Measurements from ENCODE around the gene CEP135.
"Not testable (repeated sequence)": the region's sequence is repeated elsewhere in the genome, so short reads cannot be mapped to it uniquely, and the experiment has no call there.

Gene CEP135

GRCh38 chr4:56052966-56053365 lies 104.2 kb downstream of the CEP135 start:
- no peaks in the 10 kb centered on the region for H3K36me3 Mint-ChIP-seq
- no peaks in the 10 kb centered on the region for H3K9me3 Mint-ChIP-seq
- no peak overlapping the region for H3K4me3 Mint-ChIP-seq
- H3K27me3 Mint-ChIP-seq = peaks cover 7% of the 10 kb centered on the region
- DNase-seq (ENCODE audit: low spot score in 2 of 2) (no peak), ATAC-seq (ENCODE audit: low read depth) (no peak)
- peaks cover 6% of the 10 kb centered on the region for H3K4me1 Mint-ChIP-seq
- H3K27ac Mint-ChIP-seq = no peak overlapping the region

GRCh38 chr4:56055027-56055977 lies 106.6 kb downstream of the CEP135 start:
- ATAC-seq (ENCODE audit: low read depth) = no peak
- H3K36me3 Mint-ChIP-seq = peaks cover 1% of the 10 kb centered on the region
- DNase-seq (ENCODE audit: low spot score in 2 of 2) = no peak
- H3K9me3 Mint-ChIP-seq = no peaks in the 10 kb centered on the region
- H3K27me3 Mint-ChIP-seq = peaks cover 8% of the 10 kb centered on the region
- no peaks in the 10 kb centered on the region for H3K4me1 Mint-ChIP-seq
- H3K27ac Mint-ChIP-seq = no peak overlapping the region
- H3K4me3 Mint-ChIP-seq = no peak overlapping the region

- Mint-ChIP-seq H3K4me3 (no peak overlapping the region), H3K36me3 (peaks cover 1% of the 10 kb centered on the region), H3K27ac (no peak overlapping the region), H3K4me1 (no peaks in the 10 kb centered on the region), H3K9me3 (no peaks in the 10 kb centered on the region), H3K27me3 (peaks cover 9% of the 10 kb centered on the region)
- DNase-seq (ENCODE audit: low spot score in 2 of 2) = no peak
- no peak for ATAC-seq (ENCODE audit: low read depth)
These were observed 107.2 kb downstream of the CEP135 start for GRCh38 chr4:56055991-56056390.

GRCh38 chr4:56058555-56058954 lies 109.8 kb downstream of the CEP135 start:
- Mint-ChIP-seq H3K4me3 (no peak overlapping the region), H3K4me1 (no peaks in the 10 kb centered on the region)

GRCh38 chr4:56060036-56060435 lies 111.3 kb downstream of the CEP135 start:
- no peak overlapping the region for H3K4me3 Mint-ChIP-seq
- peaks cover 7% of the 10 kb centered on the region for H3K27me3 Mint-ChIP-seq

More at GRCh38 chr4:56058555-56058954, 109.8 kb downstream of the CEP135 start:
- H3K9me3 Mint-ChIP-seq = no peaks in the 10 kb centered on the region
- no peak overlapping the region for H3K27ac Mint-ChIP-seq
- no peak for DNase-seq (ENCODE audit: low spot score in 2 of 2)
- H3K36me3 Mint-ChIP-seq = peaks cover 3% of the 10 kb centered on the region
- ATAC-seq (ENCODE audit: low read depth) = no peak
- peaks cover 9% of the 10 kb centered on the region for H3K27me3 Mint-ChIP-seq

GRCh38 chr4:56062106-56062505 lies 113.4 kb downstream of the CEP135 start:
- ATAC-seq (ENCODE audit: low read depth) = no peak
- DNase-seq (ENCODE audit: low spot score in 2 of 2) = no peak
- H3K27me3 Mint-ChIP-seq = peaks cover 8% of the 10 kb centered on the region
- H3K27ac Mint-ChIP-seq = no peak overlapping the region
- H3K36me3 Mint-ChIP-seq = peaks cover 4% of the 10 kb centered on the region
- H3K9me3 Mint-ChIP-seq = no peaks in the 10 kb centered on the region
- no peak overlapping the region for H3K4me3 Mint-ChIP-seq
- no peaks in the 10 kb centered on the region for H3K4me1 Mint-ChIP-seq

More at GRCh38 chr4:56060036-56060435, 111.3 kb downstream of the CEP135 start:
- Mint-ChIP-seq H3K27ac (no peak overlapping the region), H3K36me3 (peaks cover 3% of the 10 kb centered on the region), H3K9me3 (no peaks in the 10 kb centered on the region), H3K4me1 (no peaks in the 10 kb centered on the region)
- DNase-seq (ENCODE audit: low spot score in 2 of 2) = no peak
- no peak for ATAC-seq (ENCODE audit: low read depth)

- peaks cover 5% of the 10 kb centered on the region for H3K27me3 Mint-ChIP-seq
- DNase-seq (ENCODE audit: low spot score in 2 of 2) = no peak
- H3K4me3 Mint-ChIP-seq = no peak overlapping the region
- H3K36me3 Mint-ChIP-seq = peaks cover 4% of the 10 kb centered on the region
- no peak for ATAC-seq (ENCODE audit: low read depth)
- no peak overlapping the region for H3K27ac Mint-ChIP-seq
- no peaks in the 10 kb centered on the region for H3K4me1 Mint-ChIP-seq
- no peaks in the 10 kb centered on the region for H3K9me3 Mint-ChIP-seq
These were observed 113.9 kb downstream of the CEP135 start for GRCh38 chr4:56062526-56063145.

GRCh38 chr4:56066493-56066892 lies 117.7 kb downstream of the CEP135 start:
- no peaks in the 10 kb centered on the region for H3K4me1 Mint-ChIP-seq
- peaks cover 2% of the 10 kb centered on the region for H3K36me3 Mint-ChIP-seq
- no peak for ATAC-seq (ENCODE audit: low read depth)
- H3K27me3 Mint-ChIP-seq = peaks cover 6% of the 10 kb centered on the region
- H3K9me3 Mint-ChIP-seq = no peaks in the 10 kb centered on the region
- H3K27ac Mint-ChIP-seq = no peak overlapping the region
- DNase-seq (ENCODE audit: low spot score in 2 of 2) = no peak
- H3K4me3 Mint-ChIP-seq = no peak overlapping the region

GRCh38 chr4:56067826-56068225 lies 119.1 kb downstream of the CEP135 start:
- Mint-ChIP-seq H3K4me1 (no peaks in the 10 kb centered on the region), H3K4me3 (no peak overlapping the region), H3K9me3 (no peaks in the 10 kb centered on the region), H3K27ac (no peak overlapping the region), H3K27me3 (peaks cover 6% of the 10 kb centered on the region), H3K36me3 (peaks cover 2% of the 10 kb centered on the region)
- ATAC-seq (ENCODE audit: low read depth) (no peak), DNase-seq (ENCODE audit: low spot score in 2 of 2) (no peak)

- ATAC-seq (ENCODE audit: low read depth); H3K27me3 Mint-ChIP-seq; DNase-seq (ENCODE audit: low spot score in 2 of 2); H3K36me3 Mint-ChIP-seq; H3K9me3 Mint-ChIP-seq; H3K27ac Mint-ChIP-seq; H3K4me3 Mint-ChIP-seq; H3K4me1 Mint-ChIP-seq: not testable (repeated sequence)
These were observed 124.0 kb downstream of the CEP135 start for GRCh38 chr4:56072730-56073129.

- Mint-ChIP-seq H3K9me3 (peaks cover 2% of the 10 kb centered on the region), H3K27ac (no peak overlapping the region)
These were observed 128.9 kb downstream of the CEP135 start for GRCh38 chr4:56077676-56078075.

GRCh38 chr4:56078866-56079265 lies 130.1 kb downstream of the CEP135 start:
- Mint-ChIP-seq H3K27me3 (peaks cover 2% of the 10 kb centered on the region), H3K9me3 (peaks cover 1% of the 10 kb centered on the region), H3K27ac (no peak overlapping the region), H3K4me3 (no peak overlapping the region), H3K36me3 (no peaks in the 10 kb centered on the region), H3K4me1 (no peaks in the 10 kb centered on the region)
- no peak for DNase-seq (ENCODE audit: low spot score in 2 of 2)
- no peak for ATAC-seq (ENCODE audit: low read depth)

More at GRCh38 chr4:56077676-56078075, 128.9 kb downstream of the CEP135 start:
- H3K4me3 Mint-ChIP-seq = no peak overlapping the region
- H3K36me3 Mint-ChIP-seq = no peaks in the 10 kb centered on the region
- no peaks in the 10 kb centered on the region for H3K4me1 Mint-ChIP-seq
- ATAC-seq (ENCODE audit: low read depth) = no peak
- no peak for DNase-seq (ENCODE audit: low spot score in 2 of 2)
- H3K27me3 Mint-ChIP-seq = peaks cover 2% of the 10 kb centered on the region

GRCh38 chr4:56080384-56080783 lies 131.6 kb downstream of the CEP135 start:
- no peak overlapping the region for H3K4me3 Mint-ChIP-seq
- H3K36me3 Mint-ChIP-seq = no peaks in the 10 kb centered on the region
- peaks cover 1% of the 10 kb centered on the region for H3K9me3 Mint-ChIP-seq
- H3K27me3 Mint-ChIP-seq = no peaks in the 10 kb centered on the region
- no peak overlapping the region for H3K27ac Mint-ChIP-seq
- H3K4me1 Mint-ChIP-seq = peaks cover 3% of the 10 kb centered on the region
- no peak for DNase-seq (ENCODE audit: low spot score in 2 of 2)
- ATAC-seq (ENCODE audit: low read depth) = no peak

- H3K4me3 Mint-ChIP-seq = no peak overlapping the region
- DNase-seq (ENCODE audit: low spot score in 2 of 2) (no peak), ATAC-seq (ENCODE audit: low read depth) (no peak)
- no peak overlapping the region for H3K27ac Mint-ChIP-seq
- no peaks in the 10 kb centered on the region for H3K9me3 Mint-ChIP-seq
- H3K4me1 Mint-ChIP-seq = peaks cover 3% of the 10 kb centered on the region
- no peaks in the 10 kb centered on the region for H3K36me3 Mint-ChIP-seq
- H3K27me3 Mint-ChIP-seq = no peaks in the 10 kb centered on the region
These were observed 134.1 kb downstream of the CEP135 start for GRCh38 chr4:56082829-56083228.

Measured in memory B cell (primary cell).